Ascending aorta (tissue), 2 donors: Measurements from ENCODE around the gene EDIL3. TPM values are rescaled to one million over a fixed set of nuclear protein-coding genes. Genes with fewer than 3 reads are reported as not detected.

Experiments used
- DNase-seq, 2 donors: peaks; one replicate each; pipeline ENCODE4 v3.0.0-alpha.2; 2019; ENCODE audit warnings: low spot score in 2 of 2
- H3K27ac ChIP-seq, 2 donors: fragments of 200-600 bp; sonication (generic); one replicate each; pipeline ENCODE4 v1.5.1; 2016 to 2017; ENCODE audit warnings: mild to moderate bottlenecking in 1 of 2
- H3K27me3 ChIP-seq: fragments of 200-600 bp; sonication (generic); one replicate; pipeline ENCODE4 v1.5.1; 2017
- H3K36me3 ChIP-seq, 2 donors: fragments of 200-600 bp; sonication (generic); one replicate each; pipeline ENCODE4 v1.5.1; 2016
- H3K4me1 ChIP-seq, 2 donors: fragments of 200-600 bp; sonication (generic); one replicate each; pipeline ENCODE4 v1.5.1; 2016 to 2017; ENCODE audit warnings: mild to moderate bottlenecking in 1 of 2
- H3K4me3 ChIP-seq, 2 donors: fragments of 200-600 bp; sonication (generic); one replicate each; pipeline ENCODE4 v1.5.1; 2016 to 2017; ENCODE audit warnings: mild to moderate bottlenecking in 1 of 2
- H3K9me3 ChIP-seq, 2 donors: fragments of 200-600 bp; sonication (generic); one replicate each; pipeline ENCODE4 v1.5.1; 2016
- intact Hi-C: fragments of 100-400 bp; cut with DNase I; formaldehyde crosslinking; loops from one replicate; pipeline ENCODE4 v1.15.1; 2023
- total RNA-seq: library from RNA; depleted of rRNA; stranded (reverse); fragments of >200 nt; gene quantifications from one replicate; pipeline ENCODE4 v1.1.0, GENCODE V29; 2016
- TF ChIP-seq, protein P1 (sequence below), 3 experiments: fragments of 200-600 bp in 2 of 3; fragments of 450-650 bp in 1 of 3; sonication (generic) in 2 of 3; IDR thresholded peaks; one replicate each; pipeline ENCODE4 v1.5.1; 2016 to 2019; ENCODE audit warnings: antibody characterized with exemption in 3 of 3, mild to moderate bottlenecking in 1 of 3, moderate library complexity in 1 of 3

EDIL3 gene
- total RNA-seq, 1 donor from 2014 or later: 68.1 TPM

DNA sequence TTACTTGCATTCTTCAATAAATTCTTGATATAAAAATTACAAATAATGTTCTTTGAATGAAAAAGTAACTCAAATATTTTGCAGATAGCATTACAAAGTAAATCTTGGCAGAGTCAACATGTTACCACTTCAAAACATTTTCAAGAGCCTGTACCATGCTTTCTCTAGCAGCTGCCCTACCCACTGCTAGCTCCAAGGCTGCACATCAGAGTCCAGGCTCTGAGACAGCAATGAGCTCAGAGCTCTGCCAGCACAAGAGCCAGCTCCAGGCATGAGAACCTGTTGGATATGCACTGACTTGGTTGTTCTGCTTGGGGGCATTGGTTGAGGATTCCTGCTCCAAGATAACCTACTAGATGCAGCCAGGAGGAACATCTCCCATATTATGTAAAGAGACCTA is 452.7 kb downstream of the EDIL3 start:
- H3K27ac ChIP-seq: no peak overlapping the region
- H3K9me3 ChIP-seq: no peaks in the 10 kb centered on the region
- no peaks in the 10 kb centered on the region for H3K4me1 ChIP-seq
- DNase-seq: no peak
- H3K36me3 ChIP-seq: no peaks in the 10 kb centered on the region
- H3K4me3 ChIP-seq: no peak overlapping the region
- TF ChIP-seq, protein P1, sequence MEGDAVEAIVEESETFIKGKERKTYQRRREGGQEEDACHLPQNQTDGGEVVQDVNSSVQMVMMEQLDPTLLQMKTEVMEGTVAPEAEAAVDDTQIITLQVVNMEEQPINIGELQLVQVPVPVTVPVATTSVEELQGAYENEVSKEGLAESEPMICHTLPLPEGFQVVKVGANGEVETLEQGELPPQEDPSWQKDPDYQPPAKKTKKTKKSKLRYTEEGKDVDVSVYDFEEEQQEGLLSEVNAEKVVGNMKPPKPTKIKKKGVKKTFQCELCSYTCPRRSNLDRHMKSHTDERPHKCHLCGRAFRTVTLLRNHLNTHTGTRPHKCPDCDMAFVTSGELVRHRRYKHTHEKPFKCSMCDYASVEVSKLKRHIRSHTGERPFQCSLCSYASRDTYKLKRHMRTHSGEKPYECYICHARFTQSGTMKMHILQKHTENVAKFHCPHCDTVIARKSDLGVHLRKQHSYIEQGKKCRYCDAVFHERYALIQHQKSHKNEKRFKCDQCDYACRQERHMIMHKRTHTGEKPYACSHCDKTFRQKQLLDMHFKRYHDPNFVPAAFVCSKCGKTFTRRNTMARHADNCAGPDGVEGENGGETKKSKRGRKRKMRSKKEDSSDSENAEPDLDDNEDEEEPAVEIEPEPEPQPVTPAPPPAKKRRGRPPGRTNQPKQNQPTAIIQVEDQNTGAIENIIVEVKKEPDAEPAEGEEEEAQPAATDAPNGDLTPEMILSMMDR (IDR thresholded peaks at IDR 0.05): no peak
- intact Hi-C loops: no loop called here
- no peaks in the 10 kb centered on the region for H3K27me3 ChIP-seq

DNA sequence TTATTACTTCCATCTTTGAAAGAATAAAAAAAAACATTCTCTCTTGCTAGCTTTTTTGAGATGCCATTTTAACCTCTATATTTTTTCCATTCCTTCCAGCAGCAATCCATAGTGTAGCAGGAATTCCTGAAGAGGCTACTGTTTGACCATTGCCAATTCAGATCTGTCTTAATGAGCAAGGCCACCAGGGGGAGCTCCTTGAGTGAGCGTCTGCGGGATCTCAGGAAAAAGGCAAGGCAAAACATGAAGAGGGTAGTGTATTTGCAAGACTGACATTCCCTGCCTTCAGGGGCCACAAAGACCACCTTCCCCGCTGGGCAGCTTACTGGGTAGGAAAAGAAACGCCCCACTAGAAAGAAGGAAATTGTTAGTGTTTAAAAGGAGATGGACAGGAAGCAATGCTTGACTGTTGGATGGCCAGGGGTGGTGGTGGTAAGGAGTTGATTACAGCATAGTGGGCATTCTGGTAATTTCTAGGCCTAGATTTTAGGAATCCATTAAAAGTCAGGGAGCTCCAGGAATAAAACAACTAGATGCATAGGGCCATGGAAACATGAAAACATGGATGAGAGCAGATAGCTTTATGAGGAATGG is 457.4 kb downstream of the EDIL3 start:
- TF ChIP-seq, protein P1 (IDR thresholded peaks at IDR 0.05): peak; percentile 33 to 72 (median 47)
- DNase-seq: peak in 1 of 2 donors; percentile 71
- intact Hi-C loops: loop anchor here (5.0 to 10.0 kb wide), 3 partner anchors 200 to 458 kb away; partner anchors contain the start of gene EDIL3
- Histone ChIP-seq H3K4me1 (no peaks in the 10 kb centered on the region), H3K27me3 (no peaks in the 10 kb centered on the region), H3K9me3 (no peaks in the 10 kb centered on the region), H3K27ac (no peak overlapping the region), H3K36me3 (no peaks in the 10 kb centered on the region), H3K4me3 (no peak overlapping the region)

DNA sequence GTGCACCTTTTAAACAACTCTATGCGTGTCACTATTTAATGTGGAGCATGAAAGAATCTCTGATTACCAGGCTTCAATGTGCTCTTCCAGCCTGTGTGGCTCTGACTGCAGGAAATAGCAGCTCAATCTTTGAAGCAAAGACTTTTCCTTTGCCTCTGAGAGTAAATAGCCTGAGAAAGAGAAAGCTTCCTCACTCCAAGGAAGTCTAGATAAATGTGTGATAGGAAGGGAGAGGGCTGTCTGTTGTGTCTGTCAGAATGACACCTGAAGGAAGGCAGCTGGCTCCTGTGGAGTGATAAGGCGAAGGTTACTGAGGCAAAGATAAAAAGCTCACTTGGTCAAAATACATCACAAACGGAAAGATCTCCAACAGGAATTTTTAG is 458.7 kb downstream of the EDIL3 start:
- no peak overlapping the region for H3K4me3 ChIP-seq
- TF ChIP-seq, protein P1 (IDR thresholded peaks at IDR 0.05): no peak
- H3K4me1 ChIP-seq: no peaks in the 10 kb centered on the region
- intact Hi-C loops: loop anchor here (5.0 to 10.0 kb wide), 3 partner anchors 199 to 459 kb away; partner anchors contain the start of gene EDIL3
- H3K36me3 ChIP-seq: no peaks in the 10 kb centered on the region
- no peaks in the 10 kb centered on the region for H3K27me3 ChIP-seq
- no peaks in the 10 kb centered on the region for H3K9me3 ChIP-seq
- DNase-seq: no peak
- H3K27ac ChIP-seq: no peak overlapping the region

DNA sequence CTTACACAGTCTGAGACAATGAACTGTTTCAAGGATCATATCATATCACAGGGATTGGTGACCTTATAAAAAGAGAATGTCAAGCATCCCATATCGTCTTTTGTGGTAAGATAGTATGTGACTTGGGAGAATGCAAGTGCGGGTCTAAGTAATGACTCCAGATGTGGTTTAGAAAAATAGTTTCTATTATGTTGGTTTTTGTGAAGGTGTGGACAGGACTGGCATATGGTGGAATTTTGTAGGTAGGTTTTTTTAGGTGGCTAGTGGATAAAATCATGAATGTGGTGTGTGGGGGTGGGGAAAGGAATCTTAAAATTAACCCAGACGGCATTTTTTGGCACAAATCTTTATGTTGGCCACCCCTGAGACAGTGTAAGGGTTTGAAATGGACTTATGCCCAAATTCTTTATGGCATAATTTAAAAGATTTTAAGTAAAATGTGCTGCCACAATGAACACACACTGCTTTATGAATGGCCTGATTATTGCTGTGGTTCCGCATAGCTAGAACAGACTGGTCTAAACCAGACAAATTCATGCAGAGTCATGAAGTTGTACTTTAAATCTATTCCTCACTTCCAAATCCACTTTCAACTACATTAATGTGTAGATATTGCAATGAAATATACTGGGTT is 459.2 kb downstream of the EDIL3 start:
- H3K4me3 ChIP-seq: no peak overlapping the region
- no peaks in the 10 kb centered on the region for H3K9me3 ChIP-seq
- H3K27me3 ChIP-seq: no peaks in the 10 kb centered on the region
- intact Hi-C loops: loop anchor here (5.0 to 10.0 kb wide), 3 partner anchors 198 to 459 kb away; partner anchors contain the start of gene EDIL3
- H3K4me1 ChIP-seq: no peaks in the 10 kb centered on the region
- no peak overlapping the region for H3K27ac ChIP-seq
- no peaks in the 10 kb centered on the region for H3K36me3 ChIP-seq
- DNase-seq: no peak
- TF ChIP-seq, protein P1 (IDR thresholded peaks at IDR 0.05): no peak

DNA sequence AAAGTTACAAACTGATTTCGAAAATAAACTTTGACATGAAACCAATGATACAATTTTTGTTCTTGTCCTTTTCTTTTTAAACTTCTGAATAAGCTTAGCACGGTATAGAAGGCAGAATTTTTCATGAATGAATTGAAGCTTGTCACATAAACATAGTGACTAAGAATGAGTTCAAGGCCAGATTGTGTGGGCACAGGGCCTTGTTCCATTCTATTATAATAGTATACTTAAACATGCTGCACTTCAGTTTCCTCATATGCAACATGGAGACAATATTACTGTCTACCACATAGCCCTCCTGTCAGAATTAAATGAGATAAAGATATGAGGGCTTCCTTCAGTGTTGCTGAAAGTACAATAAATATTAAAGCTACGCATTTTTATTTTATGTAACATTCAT is 459.8 kb downstream of the EDIL3 start:
- Histone ChIP-seq H3K9me3 (no peaks in the 10 kb centered on the region), H3K27me3 (no peaks in the 10 kb centered on the region), H3K27ac (no peak overlapping the region), H3K4me3 (no peak overlapping the region), H3K36me3 (no peaks in the 10 kb centered on the region), H3K4me1 (no peaks in the 10 kb centered on the region)
- DNase-seq: no peak
- TF ChIP-seq, protein P1 (IDR thresholded peaks at IDR 0.05): no peak
- intact Hi-C loops: loop anchor here (5.0 to 10.0 kb wide), 3 partner anchors 198 to 460 kb away; partner anchors contain the start of gene EDIL3
